ENCODE measurements around the gene DDX5. TPM values are rescaled to one million over a fixed set of nuclear protein-coding genes. Genes with fewer than 3 reads are reported as not detected.
"Not testable (repeated sequence)": the region's sequence is repeated elsewhere in the genome, so short reads cannot be mapped to it uniquely, and the experiment has no call there.

Gene DDX5
- total RNA-seq, 2 experiments from 2014 or later, result 679 to 698 TPM

DNA sequence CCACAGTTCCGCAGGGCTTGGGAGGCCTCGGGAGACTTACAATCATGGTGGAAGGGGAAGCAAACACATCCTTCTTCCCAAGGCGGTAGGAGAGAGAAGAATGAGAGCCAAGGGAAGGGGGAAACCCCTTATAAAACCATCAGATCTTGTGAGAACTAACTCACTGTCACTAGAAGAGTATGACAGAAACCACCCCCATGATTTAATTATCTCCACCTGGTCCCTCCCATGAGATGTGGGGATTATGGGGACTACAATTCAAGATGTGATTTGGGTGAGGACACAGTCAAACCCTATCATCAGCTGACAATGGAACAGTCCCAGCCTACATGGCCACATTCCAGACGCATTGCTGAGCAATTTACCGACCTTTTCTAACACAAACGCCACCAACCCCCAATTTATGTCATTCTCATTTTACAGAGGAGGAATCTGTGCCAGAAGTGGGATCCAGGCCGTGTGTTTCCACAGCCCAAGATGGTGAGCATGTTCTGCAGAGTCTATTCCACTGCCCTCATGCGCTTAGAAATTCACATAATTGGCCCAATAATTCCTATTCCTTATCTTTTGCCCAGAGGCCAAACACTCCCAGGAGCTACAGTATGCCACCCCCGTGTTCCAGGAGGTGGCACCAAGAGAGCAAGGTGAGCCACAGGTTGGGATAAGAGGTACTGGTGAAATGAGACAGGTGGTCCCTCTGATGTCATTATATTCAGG, 39.9 kb downstream of the DDX5 start:
- CTCF ChIA-PET, result interaction anchor here (0.6 kb wide), 1 partner anchor 380 kb away, joined by 3 read pairs; no protein-coding TSS in a partner anchor
- POLR2A ChIA-PET, result no interaction called here

- POLR2A ChIA-PET, result no interaction called here
Measured at GRCh38 chr17:64461788-64462187, 44.3 kb downstream of the DDX5 start.

GRCh38 chr17:64460955-64461354, 45.1 kb downstream of the DDX5 start:
- CTCF ChIA-PET, result no interaction called here

More at GRCh38 chr17:64461788-64462187, 44.3 kb downstream of the DDX5 start:
- CTCF ChIA-PET, result no interaction called here

DNA sequence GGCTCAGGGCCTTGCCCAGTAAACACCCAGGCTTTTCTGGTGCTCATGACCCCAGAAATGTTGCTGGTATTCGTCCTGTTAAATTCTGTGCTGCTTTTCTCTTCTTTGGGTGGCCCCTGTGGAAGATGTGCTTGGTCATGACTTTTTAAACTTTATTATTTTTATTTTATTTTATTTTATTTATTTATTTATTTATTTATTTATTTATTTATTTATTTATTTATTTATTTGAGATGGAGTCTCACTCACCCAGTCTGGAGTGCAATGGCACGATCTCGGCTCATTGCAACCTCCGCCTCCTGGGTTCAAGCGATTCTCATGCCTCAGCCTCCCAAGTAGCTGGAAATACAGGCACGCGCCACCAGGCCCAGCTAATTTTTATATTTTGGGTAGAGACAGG, 46.3 kb downstream of the DDX5 start:
- POLR2A ChIA-PET, CTCF ChIA-PET: not testable (repeated sequence)

More at GRCh38 chr17:64460955-64461354, 45.1 kb downstream of the DDX5 start:
- POLR2A ChIA-PET, result no interaction called here

DNA sequence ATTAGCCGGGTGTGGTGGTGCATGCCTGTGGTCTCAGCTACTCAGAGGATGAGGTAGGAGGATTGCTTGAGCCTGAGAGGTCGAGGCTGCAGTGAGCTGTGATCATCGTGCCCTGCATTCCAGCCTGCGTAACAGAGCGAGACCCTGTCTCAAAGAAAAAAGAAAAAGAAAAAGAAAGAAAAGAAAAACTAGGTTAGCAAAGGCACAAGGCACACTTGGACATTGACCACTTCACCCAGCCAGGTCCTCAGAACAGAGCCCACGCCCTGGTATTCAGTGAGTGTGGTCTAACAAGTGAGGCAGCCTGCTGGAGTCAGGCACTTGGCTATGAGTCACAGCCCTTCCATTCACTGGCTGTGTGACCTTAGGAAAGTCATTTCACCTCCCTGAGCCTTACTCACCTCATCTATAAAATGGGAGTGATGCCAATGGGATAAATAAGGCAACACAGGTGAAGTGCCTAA, 46.8 kb downstream of the DDX5 start:
- CTCF ChIA-PET, result no interaction called here
- POLR2A ChIA-PET, result no interaction called here

GRCh38 chr17:64458756-64459155, 47.3 kb downstream of the DDX5 start:
- POLR2A ChIA-PET, result no interaction called here
- CTCF ChIA-PET, result no interaction called here

GRCh38 chr17:64457156-64457555, 48.9 kb downstream of the DDX5 start:
- CTCF ChIA-PET, result interaction anchor here (1.2 kb wide), 1 partner anchor 37 kb away, joined by 4 read pairs; no protein-coding TSS in a partner anchor
- POLR2A ChIA-PET, result no interaction called here

- POLR2A ChIA-PET, result no interaction called here
- CTCF ChIA-PET, result interaction anchor here (1.2 kb wide), 1 partner anchor 36 kb away, joined by 4 read pairs; no protein-coding TSS in a partner anchor
Measured at GRCh38 chr17:64455993-64456885, 49.9 kb downstream of the DDX5 start.

- ChIA-PET POLR2A (no interaction called here), CTCF (interaction anchor here (0.5 kb wide), 1 partner anchor 14 kb away, joined by 4 read pairs; no protein-coding TSS in a partner anchor)
Measured at GRCh38 chr17:64449545-64449944, 56.5 kb downstream of the DDX5 start.

DNA sequence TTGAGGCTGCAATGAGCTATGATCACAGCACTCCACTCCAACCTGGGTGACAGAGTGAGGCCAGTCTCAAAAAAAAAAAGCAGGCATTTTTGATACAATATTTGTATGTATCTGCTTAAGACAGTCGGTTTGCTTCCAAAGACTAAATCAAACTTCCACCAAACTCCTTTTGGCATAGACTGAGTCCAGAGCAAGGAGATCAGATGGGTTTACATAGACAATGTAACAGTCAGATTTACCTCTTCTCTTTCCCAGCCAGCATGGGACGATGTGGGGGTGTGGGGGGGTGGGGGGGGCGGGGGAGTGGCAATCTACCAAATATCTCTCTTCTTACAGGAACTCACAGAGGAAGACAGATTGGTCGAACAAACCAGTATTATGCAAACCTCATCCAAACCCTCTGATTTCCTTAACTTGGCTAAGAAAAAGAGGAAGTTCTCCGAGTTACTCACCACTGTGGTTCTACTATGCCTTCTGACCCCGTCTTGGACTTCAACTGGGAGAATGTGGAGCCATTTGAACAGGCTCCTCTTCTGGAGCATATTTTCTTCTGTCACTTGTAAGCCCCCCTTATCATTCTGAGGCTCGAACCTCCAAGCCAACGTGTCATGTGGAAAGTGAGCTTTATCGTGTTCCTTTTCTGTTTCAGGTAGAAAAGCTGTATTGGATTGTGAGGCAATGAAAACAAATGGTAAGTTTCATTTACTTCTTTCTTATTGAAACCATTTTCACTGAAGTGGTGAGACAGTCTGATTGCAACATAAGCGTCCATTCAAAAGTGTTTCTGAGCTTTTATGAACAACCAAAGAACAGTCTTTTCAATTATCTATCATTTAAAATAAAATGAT, 57.2 kb downstream of the DDX5 start, which contains the start of gene MILR1:
Gene MILR1, plus strand, starts transcription at position 451 of the 848 bp plus-strand sequence. Its CDS starts 54 bp downstream, at position 505.
- CTCF ChIA-PET, result interaction anchor here (0.8 kb wide), 1 partner anchor 125 kb away, joined by 3 read pairs; no protein-coding TSS in a partner anchor
- POLR2A ChIA-PET, result interaction anchor here (0.7 kb wide), 1 partner anchor 49 kb away, joined by 3 read pairs; no protein-coding TSS in a partner anchor

Other genes starting within 250 kb of the DDX5 start
- gene TEX2, start 243.0 kb downstream of the DDX5 start, total RNA-seq, result 10 to 100 TPM; 22.6 to 23.9 TPM
- gene PECAM1, start 115.4 kb downstream of the DDX5 start, total RNA-seq, result 10 to 100 TPM; 34.3 to 37.8 TPM
- 1 to 10 TPM in 1 of 2 experiments, under 1 TPM in 1; 0.75 to 1.2 TPM for gene MILR1, start 57.2 kb downstream of the DDX5 start, total RNA-seq
- gene POLG2, start 9.2 kb downstream of the DDX5 start, total RNA-seq, result 10 to 100 TPM; 30.1 TPM
- 10 to 100 TPM; 31.7 to 40.6 TPM for gene CEP95, start 688 bp upstream of the DDX5 start, total RNA-seq
- 10 to 100 TPM; 18.3 to 19.4 TPM for gene SMURF2, start 156.0 kb upstream of the DDX5 start, total RNA-seq